ENCODE data around the gene SH3PXD2A.

SH3PXD2A gene

DNA sequence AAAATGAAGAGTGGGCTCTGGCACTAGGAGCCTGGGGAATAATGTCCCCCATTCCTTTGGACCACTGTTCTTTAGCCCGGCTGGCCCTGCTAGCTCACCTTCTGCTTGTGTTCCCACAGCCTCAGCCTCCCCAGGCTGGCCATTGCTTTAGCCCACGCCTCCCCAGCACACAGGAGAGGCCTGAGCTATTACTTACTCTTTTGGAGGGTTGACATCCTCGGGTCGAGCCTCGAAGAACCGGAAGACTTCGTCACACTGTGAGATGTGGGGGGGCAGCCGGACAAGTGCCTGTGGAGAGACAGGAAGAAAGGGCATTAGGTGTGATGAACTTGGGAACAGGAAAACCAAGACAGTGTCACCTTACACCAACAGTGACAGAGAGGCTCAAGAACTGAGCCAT is 131.3 kb downstream of the SH3PXD2A start:
- no peak for DNase-seq (ENCODE audit: low read depth in 2 of 2)

DNA sequence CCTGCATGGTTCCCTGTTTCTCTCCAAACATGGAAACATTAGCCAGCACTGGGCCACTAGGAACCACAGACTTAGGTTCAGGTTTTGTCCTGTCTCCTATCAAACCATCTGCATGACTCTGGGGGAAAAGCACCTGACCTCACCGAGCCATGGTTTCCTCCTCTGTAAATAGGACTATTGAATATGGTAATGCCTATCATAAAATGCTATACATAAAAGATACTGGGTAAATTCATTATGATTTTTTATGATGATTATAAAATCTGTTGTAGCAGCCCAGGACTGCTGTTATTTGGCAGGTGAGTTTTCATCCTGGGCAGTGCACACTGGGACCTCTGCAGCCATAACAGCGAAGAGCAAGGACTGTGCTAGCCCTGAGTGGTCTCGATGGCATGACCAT is 131.8 kb downstream of the SH3PXD2A start:
- no peak for DNase-seq (ENCODE audit: low read depth in 2 of 2)

DNA sequence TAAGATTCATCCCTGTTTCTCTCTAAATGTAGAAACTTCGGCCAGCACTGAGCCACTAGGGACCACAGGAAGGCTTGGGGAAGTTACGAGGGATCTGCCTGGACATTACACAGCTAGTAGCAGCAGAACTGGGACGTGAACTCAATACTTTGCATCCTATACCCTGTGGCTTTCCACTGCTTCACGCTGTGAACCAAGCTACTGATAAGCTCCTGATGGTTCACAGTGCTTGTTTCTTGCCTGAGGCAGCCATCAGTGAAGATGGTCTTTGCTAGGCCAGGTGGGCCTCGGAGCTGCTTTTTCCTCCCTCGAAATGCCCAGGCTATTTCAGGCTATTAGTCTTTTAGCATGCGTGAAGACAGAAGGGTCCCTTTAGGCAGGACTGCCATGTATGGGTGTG is 132.7 kb downstream of the SH3PXD2A start:
- DNase-seq (ENCODE audit: low read depth in 2 of 2), result no peak

DNA sequence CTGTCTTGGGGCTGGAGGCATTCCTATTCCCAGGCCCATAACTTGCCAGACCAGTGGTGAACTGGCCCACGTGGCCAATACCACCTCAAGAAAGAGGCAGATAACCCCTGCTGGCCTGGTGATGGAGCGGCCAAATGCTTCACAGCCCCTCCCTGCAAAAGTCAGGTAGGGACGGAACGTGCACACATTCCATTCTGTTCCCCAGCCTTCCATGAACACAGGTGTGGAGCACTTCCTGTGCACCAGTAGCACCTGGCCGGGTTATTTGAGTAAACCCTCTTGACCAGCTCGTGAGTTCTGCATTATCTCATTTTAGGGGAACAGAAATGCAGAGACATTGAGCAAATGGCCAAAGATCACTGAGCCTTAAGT is 134.4 kb downstream of the SH3PXD2A start:
- DNase-seq (ENCODE audit: low read depth in 2 of 2), result no peak

DNA sequence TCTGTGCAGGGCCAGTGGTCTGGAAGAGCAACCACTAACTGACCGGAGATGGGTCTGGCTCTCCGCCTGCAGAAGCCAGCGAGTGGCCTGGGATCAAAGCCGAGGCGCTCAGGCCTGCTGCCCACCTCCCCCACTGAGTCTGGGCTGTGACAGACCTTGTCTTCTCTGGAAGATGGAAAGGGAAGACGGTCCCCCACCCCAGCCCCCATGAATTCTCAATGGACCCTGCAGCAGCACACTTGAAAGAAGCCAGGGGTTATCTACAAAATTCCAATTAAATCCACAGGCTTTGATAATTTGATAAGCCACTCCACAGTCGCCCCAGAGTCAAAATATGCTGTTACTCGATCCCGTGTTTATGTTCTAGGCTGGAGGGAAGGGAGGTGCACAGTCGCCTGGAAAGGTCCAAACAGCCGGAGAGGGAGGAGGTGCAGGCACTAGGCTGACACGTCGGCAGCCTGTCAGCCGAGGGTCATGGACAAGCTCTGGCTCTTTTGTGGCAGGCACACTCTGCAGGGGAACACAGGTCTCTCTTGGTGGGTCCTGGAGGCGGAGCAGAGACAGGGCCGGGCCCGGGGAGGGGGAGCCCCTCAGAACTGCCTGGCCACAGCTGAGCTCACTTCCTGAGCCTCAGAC is 134.9 kb downstream of the SH3PXD2A start:
- no peak for DNase-seq (ENCODE audit: low read depth in 2 of 2)

DNA sequence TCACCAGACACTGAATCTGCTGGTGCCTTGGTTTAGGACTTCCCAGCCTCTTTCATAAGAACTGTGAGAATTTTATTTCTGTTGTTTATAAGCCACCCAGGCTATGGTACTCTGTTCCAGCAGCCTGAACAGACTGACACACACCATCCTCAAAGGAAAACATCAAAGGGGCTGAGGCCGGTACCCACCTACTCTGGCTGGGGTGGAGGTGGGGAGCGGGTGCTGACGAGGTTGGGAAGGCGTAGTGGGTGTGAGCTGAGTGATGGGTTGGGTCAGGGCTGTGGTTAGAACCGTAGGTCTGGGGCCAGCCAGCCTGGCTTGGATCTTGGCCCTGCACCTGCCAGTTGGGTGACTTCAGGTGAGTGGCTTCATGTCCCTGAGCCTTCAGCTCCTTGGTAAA is 136.3 kb downstream of the SH3PXD2A start:
- no peak for DNase-seq (ENCODE audit: low read depth in 2 of 2)

DNA sequence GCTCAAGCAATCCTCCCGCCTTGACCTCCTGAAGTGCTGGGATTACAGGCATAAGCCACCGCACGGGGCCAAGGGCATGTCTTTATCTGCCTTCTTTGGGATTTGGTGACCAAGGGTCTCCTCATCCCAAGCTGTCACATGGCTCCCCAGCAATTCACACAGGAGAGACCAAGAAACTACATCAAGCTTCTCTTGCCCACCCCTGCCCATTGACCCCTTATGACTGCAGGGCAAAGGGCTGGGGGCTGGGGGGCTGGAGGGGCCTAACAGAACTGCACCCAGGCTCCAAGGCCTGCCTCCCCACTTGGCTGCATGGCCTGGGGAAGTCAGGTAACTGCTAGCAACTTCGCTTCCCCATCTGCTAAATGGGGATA is 137.1 kb downstream of the SH3PXD2A start:
- no peak for DNase-seq (ENCODE audit: low read depth in 2 of 2)

DNA sequence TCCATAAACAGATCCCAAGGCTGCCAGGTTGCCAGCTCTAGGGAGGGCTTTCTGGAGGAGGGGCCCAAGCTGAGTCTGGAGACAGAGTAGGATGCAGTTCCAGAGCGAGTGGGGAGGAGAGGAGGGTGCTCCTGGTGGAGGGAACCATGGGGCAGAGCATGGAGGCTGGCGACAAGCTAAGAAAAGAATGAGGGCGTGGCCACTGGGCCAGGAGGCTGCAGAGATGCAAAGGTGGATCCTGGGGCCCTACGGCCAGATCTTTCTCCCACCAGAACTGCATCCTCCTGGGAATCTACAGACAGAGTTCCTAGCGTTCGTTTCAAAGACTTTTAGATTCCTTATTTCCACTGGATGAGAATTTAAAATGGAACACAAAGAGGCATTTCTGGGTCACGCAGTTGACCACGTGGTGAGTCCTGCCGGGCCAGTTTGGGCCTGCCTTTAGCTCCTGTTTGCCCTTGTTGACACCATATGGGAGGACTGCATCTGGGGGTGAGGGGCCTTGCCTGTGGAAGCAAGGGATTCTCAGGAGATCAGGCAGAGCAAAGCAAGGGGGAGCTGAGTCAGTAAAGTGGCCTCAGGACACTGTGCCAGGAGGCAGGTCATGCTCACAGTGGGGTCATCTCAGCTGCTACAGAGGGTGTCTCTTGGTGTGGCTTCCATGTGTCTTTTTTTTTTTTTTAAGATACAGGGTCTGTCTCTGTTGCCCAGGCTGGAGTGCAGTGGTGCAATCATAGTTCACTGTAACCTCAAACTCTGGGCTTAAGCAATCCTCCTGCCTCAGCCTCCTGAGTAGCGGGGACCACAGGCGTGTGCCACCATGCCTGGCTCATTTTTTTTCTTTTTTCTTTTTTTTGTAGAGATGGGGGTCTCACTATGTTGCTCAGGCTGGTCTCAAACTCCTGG is 137.8 kb downstream of the SH3PXD2A start:
- no peak for DNase-seq (ENCODE audit: low read depth in 2 of 2)

DNA sequence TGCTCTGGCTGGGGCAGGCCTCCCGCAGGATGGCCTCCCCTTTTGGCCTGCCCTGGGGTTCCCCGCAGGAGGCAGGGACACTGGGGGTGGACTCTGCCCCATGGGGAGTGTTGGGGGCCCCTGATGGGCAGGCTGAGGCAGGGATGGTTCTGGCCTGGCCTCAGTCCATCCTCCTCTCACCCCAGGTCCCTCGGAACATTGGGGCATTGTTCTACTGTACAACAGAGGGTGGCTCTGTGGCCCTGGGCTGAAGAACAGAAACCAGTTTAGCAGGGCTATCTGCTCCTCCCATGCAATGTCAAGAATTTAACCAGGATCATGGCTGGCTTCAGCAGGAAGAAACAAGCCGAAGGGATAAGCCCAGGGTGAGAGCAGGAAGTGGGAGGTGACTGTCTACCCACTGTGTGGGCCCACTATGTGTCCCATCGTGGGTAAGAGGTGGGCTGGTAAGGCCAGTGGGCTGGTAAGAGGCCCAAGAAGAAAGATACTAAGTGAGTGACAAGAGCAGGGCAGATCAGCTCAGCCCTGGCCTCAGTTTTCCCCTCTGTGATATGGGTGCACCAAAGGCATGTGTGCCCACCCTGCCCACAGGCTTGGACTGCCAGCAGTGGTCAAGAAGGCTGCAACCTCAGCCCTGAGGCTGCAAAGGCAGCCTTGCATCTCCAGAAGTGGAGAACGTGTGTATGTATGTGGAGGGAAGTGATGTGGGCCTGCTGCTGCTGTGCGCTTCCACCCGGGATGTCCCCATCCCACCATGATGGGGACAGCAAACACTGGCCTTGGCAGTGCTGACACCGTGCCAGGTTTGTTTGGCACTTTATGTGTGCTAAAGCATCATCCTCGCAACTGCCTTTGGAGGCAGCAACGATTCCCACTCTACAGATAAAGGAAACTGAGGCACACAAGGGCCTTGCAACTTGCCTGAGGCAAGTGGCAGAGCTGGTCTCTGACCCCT is 138.9 kb downstream of the SH3PXD2A start:
- DNase-seq (ENCODE audit: low read depth in 2 of 2), result no peak

DNA sequence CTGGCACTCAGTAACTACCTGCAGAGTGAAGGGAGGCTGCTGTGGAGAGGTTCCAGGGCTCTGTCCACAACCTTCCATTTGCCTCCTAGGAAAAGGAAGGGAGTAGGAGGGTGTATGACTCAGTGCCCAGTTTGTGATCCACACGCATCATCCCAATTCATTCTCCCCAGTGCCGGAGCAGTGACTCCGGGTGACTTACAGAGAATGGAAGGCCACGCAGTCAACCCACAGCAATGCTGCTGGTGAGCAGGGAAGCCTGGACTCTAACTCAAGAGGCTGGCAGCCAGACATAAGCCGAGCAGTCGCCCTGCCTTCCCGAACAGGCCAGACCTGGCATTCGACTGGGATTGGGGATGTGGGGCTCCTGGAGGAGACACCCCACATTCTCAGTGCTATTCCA is 139.9 kb downstream of the SH3PXD2A start:
- DNase-seq (ENCODE audit: low read depth in 2 of 2), result no peak

DNA sequence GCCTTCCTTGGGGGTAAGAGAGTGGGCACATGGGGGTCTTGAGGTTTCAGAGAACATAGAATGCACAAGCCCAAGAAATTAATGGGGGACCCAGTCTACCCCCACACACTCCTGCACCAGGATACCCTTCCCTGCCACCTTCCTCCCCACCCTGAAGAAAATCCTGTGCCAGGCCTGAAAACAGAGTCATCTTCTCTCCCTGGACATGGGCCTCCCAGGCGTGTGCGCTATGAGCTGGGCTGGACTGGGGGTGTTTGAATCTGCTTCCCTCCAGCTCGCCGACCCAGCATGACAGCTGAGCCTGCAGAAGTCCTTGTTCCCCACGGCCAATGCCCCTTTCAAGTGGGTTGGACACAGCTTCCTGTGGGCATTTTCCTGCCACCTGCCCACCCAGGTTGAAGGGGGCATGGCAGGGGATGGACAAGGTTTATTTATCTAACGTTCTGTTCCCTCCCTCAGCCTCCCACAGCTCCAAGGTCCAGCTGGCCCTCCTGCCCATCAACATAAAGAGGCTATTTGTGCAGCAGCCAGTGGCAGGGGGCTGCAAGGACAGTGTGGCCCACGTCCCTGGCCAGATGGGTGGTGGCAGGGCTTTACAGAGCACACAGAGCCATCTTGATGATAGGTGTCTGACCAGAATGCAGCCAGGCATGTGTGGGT is 141.0 kb downstream of the SH3PXD2A start:
- DNase-seq (ENCODE audit: low read depth in 2 of 2), result no peak

DNA sequence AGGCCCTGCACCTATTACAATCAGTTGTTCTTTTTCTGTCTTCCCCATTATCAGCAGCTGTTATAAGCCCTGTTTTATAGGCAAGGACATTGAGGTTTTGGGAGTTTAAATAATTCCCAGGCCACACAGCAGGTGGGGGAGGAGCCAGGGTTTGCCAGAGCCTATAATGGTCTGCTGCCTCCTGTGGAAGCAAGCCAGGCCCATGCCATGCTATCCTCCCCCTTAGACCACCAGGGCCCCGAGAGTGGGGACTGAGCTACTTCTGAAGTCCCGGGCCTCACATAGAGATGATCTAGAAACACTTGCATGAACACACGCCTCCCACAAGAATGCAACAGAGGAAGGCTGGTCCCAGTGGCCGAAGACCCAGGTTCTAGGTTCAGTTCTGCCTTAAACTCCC is 141.7 kb downstream of the SH3PXD2A start:
- DNase-seq (ENCODE audit: low read depth in 2 of 2), result no peak

DNA sequence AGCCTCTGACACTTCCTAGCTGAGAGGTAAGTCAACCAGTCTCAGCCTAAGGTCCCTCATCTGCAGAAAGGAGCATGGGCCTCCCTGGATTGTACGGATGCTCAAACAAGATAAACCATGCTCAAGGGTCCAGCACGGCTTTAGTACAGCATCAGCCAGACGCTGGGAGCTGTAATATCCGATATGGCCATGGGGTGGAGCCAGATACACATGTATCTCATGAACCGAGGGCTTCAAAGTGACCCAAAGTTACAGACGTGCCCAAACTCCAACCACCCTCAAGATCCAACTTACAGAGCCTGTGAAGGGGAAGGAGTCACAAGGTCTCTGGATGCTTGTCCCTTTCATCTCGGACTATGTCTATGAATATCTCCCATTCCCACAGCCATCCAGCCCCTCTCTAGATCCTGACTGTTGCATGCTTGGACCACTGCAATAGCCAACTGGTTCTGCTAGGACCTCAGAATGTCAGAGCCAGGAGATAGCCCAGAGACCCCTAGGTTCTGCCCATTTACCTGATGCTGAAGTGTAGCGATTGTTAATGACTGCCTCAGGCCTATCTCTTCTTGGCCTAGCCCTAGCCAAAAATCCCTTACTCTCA is 142.4 kb downstream of the SH3PXD2A start:
- peak; percentile 50 to 81 for DNase-seq (ENCODE audit: low read depth in 2 of 2)

DNA sequence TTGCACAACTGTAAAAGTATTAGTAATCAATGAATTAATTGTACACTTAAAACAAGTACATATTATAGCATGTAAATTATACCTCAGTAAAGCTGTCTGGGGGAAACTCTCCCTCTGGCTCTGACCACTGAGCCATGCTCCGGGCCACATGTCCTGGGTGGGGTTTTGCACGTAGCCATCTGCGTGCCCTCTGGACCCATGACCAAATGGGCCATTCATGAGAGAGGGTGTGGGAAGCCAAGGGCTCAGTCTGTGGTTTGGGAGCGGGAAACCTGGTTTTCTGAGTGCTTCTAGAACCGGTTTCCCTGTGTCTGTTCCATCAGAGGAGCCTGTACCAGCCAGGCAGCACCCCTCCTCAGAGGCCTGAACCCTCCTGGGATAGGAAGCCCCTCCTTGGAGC is 143.2 kb downstream of the SH3PXD2A start:
- no peak for DNase-seq (ENCODE audit: low read depth in 2 of 2)

DNA sequence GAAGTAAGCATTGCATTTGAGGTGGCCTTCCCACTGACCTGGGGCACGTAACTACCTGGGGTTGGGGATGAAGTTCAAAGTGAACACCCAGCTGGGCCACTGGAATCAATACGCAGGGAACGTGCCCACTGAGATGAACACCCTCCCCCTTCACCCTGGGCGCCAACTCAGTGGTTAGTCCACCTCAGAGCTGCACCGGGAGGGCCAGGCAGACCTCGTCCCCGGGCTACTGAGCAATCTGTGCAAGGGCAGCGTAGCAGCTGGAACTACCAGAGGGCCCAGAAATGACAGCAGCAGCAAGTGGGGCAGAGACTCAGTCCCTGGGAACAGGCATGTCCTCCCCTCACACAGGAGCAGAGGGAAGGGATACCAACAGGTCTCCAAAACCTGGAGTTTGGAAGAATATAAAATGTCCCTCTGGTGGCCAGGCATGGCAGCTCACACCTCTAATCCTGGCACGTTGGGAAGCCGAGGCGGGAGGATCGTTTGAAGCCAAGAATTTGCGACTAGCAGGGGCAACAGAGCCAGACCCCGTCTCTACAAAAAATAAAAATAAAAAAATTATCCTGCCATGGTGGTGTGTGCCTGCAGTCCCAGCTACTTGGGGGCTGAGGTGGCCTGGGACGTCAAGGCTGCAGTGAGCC is 143.9 kb downstream of the SH3PXD2A start:
- no peak for DNase-seq (ENCODE audit: low read depth in 2 of 2)

DNA sequence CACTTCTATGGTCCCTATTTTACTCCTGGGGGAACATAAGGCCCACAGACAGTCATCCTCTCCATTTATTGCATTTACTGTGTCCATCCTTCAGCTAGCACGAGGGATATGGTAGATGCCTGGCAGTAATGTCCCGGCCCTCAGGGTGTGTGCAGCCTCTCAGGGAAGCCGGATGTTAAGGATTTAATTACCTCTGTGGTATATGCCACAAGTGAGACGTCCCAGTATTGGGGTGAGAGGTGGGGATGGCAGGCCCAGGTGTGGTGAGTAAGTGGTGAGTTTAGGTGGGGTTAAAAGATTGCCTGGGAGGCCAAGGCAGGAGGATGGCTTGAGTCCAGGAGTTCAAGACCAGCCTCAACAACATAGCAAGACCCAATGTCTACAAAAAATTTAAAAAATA is 144.9 kb downstream of the SH3PXD2A start:
- no peak for DNase-seq (ENCODE audit: low read depth in 2 of 2)

DNA sequence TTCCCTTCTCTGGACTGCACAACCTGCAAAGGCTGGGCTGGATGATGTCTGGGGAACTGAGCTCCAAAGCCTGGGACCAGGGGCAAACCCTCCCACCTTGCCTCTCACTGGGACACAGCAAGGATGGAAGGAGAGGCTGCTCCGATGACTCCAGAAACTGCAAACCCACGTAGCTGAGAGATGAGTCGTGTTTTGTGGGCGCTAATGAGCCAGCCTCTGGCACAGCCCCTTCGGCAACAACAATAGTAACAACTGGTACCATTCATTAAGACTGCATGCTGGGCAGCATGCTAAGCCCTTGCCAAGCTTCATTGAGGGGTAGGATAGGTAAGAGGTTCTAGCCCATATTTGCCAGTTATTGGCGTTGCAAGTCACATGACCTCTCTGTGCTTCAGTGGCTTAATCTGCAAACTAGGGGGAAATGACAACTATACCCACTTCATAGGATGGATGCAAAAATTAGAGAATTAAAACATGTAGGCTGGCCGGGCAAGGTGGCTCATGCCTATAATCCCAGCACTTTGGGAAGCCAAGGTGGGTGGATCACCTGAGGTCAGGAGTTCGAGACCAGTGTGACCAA is 145.9 kb downstream of the SH3PXD2A start:
- DNase-seq (ENCODE audit: low read depth in 2 of 2), result no peak

DNA sequence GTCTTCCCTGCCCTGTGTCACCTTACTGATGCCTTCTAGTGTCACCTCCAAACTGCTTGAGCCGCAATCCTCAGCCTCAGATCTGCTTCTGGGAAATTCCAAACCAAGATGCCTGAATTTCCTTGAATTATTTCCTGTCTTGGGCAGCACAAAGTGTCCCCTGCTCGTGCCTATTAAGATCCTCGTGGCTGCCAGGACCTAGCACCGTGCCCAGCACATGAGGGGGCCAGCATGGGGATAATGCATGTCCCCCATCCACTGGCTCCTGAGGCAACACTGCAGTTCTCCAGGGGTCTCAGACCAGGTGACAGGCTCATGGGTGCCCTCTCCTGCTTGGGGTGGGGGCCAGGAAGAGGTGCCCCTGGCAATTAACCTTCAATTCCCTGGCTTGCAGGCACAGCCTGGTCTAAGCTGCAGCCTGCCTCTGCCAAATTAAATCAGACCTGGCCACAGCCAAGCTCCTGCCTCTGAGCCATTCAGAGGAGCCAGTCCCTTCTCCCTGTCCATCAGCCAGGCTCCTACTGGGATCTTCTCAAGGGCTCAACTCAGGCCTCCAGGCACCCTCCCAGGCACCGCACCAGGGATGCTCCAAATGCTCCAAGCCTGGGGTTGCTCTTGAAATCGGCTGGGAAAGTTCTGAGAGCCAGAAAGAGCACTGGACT is 146.6 kb downstream of the SH3PXD2A start:
- DNase-seq (ENCODE audit: low read depth in 2 of 2), result no peak

DNA sequence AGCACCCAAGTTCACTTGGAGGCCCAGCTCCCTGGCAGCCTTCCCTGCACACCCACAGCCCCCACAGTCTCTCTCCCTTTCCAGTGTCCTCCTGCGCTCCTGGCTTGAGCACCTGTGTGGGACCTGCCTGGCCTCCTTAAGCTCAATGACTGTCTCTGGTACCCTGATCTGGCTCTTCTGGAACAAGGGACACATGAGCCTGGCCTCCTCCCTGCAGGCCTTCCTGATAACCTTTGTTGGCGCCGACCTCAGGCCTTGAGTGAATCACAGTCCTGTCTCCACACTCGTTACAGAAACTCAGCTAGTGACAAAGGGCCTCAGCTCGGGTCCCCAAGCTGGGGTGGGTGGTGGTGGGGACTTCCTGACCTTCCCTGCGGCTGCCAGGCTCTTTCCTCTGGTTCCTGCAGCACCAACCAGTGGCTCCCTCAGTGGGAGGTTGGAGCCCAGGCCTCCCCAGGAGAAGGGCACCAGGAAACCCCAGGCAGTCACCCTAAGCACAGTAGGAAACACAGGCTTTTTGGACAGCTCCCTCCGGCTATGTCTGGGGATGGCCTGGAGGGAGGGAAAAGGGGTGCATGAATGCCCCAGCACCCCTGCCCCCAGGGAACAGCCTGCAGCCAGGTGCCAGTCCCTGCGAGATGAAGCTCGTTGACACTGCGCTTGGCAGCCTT is 147.3 kb downstream of the SH3PXD2A start:
- DNase-seq (ENCODE audit: low read depth in 2 of 2), result no peak
